D721Med (cell line): ENCODE results near the gene POLA1.
A peak's percentile ranks its signal among the peaks of the same experiment; 100 is the strongest.
"Not testable (repeated sequence)": the region's sequence is repeated elsewhere in the genome, so short reads cannot be mapped to it uniquely, and the experiment has no call there.

Experiments
- DNase-seq: peaks from one replicate; pipeline ENCODE4 v3.0.0; 2011; ENCODE audit warnings: low spot score; ENCODE audit not compliant: insufficient read length
- FAIRE-seq: peaks from 2 replicates; lab custom pipeline; 2011; peaks lifted over from hg19 to GRCh38; lab: Jason Lieb, UNC
- TF ChIP-seq, protein P1 (sequence below): IDR thresholded peaks from 2 replicates; pipeline ENCODE4 v1.5.1; 2012; ENCODE audit warnings: mild to moderate bottlenecking, control low read depth; ENCODE audit not compliant: insufficient read depth; ENCODE audit errors: missing control alignments

Gene POLA1, protein sequence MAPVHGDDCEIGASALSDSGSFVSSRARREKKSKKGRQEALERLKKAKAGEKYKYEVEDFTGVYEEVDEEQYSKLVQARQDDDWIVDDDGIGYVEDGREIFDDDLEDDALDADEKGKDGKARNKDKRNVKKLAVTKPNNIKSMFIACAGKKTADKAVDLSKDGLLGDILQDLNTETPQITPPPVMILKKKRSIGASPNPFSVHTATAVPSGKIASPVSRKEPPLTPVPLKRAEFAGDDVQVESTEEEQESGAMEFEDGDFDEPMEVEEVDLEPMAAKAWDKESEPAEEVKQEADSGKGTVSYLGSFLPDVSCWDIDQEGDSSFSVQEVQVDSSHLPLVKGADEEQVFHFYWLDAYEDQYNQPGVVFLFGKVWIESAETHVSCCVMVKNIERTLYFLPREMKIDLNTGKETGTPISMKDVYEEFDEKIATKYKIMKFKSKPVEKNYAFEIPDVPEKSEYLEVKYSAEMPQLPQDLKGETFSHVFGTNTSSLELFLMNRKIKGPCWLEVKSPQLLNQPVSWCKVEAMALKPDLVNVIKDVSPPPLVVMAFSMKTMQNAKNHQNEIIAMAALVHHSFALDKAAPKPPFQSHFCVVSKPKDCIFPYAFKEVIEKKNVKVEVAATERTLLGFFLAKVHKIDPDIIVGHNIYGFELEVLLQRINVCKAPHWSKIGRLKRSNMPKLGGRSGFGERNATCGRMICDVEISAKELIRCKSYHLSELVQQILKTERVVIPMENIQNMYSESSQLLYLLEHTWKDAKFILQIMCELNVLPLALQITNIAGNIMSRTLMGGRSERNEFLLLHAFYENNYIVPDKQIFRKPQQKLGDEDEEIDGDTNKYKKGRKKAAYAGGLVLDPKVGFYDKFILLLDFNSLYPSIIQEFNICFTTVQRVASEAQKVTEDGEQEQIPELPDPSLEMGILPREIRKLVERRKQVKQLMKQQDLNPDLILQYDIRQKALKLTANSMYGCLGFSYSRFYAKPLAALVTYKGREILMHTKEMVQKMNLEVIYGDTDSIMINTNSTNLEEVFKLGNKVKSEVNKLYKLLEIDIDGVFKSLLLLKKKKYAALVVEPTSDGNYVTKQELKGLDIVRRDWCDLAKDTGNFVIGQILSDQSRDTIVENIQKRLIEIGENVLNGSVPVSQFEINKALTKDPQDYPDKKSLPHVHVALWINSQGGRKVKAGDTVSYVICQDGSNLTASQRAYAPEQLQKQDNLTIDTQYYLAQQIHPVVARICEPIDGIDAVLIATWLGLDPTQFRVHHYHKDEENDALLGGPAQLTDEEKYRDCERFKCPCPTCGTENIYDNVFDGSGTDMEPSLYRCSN (N-terminal part only)

DNA sequence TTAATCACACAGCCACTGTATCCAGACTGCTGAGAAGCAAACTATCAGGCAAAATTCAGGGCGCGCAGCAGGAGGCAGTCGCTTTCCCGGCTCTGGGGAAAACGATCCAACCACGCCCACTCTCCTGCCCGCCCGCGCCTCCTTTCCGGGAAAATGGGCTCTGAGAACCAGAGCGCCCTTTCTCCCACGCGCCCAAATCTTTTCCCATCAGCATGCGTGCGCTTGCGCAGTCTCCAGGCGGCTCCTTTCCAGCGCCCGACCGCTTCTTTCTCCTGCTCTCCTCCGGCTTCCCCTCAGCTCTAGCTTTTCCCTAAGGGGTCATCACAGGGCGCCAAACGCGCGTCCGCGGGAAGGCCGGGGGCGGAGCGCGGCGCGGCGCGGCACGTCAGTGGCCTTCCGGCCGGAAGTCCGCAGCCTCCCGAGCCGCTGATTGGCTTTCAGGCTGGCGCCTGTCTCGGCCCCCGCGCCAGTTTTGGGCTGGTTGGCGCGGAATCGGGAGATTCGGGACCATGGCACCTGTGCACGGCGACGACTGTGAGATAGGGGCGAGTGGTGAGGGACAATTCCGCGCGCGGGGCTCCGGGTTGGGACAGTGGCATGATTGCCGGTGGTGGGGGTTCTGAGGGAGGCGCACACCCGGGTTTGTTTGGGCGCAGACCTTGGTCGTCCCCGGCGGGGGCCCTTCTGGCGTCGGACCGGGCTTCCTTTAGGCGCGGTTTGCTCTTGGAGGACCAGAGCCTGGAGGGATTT lies at the start of gene POLA1:
Gene POLA1, plus strand, starts transcription at position 466 of the 750 bp plus-strand sequence. Its CDS starts 44 bp downstream, at position 510.
- FAIRE-seq (no peak), DNase-seq (peak; percentile 37)
- TF ChIP-seq, protein P1, sequence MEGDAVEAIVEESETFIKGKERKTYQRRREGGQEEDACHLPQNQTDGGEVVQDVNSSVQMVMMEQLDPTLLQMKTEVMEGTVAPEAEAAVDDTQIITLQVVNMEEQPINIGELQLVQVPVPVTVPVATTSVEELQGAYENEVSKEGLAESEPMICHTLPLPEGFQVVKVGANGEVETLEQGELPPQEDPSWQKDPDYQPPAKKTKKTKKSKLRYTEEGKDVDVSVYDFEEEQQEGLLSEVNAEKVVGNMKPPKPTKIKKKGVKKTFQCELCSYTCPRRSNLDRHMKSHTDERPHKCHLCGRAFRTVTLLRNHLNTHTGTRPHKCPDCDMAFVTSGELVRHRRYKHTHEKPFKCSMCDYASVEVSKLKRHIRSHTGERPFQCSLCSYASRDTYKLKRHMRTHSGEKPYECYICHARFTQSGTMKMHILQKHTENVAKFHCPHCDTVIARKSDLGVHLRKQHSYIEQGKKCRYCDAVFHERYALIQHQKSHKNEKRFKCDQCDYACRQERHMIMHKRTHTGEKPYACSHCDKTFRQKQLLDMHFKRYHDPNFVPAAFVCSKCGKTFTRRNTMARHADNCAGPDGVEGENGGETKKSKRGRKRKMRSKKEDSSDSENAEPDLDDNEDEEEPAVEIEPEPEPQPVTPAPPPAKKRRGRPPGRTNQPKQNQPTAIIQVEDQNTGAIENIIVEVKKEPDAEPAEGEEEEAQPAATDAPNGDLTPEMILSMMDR = peak; percentile 31

DNA sequence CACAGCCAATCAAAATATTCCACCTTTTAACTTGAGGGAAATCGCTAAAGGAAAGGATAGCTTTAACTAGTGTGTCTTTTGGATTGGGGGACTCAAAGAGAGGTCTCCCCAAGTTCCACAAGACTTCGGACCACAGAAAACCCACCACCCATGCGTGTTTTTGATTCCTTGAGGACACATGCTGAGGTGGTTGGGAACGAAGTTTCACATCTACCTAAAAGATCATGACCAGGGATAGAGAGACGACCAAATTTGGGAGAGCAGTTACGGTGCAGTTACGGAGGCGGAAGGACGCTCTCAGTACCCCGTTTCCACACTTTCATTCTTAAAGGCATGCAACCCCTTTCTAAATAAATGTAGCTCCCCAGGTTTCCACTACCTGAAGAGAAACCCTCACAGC lies 47.7 kb upstream of the POLA1 start:
- FAIRE-seq (no peak), DNase-seq (no peak)
- TF ChIP-seq, protein P1 = no peak

DNA sequence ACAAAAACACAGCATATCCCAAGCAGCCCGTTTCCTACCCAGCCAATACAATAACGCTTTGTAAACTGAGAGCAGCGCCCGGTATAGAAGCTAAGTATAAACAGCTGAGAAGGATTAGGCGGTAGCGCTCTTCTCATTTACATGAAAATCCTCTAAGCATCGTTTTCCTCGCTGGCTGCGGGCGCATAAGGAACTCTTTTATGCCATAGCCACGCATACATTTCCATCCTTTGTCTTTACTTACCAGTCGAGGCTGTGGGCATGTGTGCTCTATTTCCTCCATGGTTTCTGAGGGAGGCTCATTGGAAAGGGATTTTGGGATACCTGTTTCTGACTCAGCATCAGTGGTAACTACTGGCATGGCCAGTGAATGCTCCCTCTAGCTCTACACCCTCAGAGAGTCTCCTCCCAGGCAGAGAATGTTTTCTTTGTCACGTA lies 47.0 kb upstream of the POLA1 start:
- DNase-seq (no peak), FAIRE-seq (no peak)
- TF ChIP-seq, protein P1 = no peak

DNA sequence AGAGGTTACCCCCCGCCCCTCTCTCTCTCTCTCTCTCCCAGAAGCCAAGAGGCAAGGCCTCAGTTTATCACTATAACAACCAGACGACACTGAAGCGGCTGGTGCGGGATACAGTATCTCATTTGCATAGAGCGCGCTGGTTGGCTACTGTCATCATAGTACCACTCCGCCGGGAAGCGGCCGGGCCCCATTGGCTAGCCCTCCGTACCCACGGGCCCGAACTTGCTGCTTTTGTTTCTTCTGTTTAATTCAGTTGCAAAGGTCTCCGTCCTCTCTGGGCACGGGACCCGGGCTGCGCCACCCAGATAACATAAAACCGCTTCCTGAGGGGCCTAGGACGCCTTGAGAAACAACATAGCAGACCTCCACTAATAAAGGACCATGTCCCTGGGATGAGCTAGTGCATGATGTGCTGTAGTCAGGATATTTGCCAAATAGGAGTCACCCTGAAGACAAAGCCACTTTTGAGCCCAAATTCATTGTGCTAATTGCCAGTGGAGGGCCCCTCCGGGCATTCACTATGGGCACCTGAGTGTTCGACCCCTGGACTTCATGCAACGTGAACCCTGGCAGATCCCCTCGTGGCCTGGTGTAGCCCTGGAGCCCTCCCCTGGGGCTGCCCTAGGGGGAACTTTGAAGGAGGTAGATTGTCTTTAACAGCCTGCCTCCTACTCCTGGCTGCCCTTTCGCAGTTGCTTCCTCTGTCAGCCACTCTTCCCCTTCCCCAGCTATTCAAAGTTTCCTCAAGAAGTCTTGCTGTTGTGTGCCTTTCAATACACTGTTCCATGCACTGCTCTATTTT lies 46.3 kb upstream of the POLA1 start, which contains the start of gene PCYT1B:
Gene PCYT1B, minus strand, starts transcription at position 91 of the 802 bp plus-strand sequence. CDS start 242 bp downstream, outside the sequence.
- FAIRE-seq = no peak
- TF ChIP-seq, protein P1 = no peak
- no peak for DNase-seq

DNA sequence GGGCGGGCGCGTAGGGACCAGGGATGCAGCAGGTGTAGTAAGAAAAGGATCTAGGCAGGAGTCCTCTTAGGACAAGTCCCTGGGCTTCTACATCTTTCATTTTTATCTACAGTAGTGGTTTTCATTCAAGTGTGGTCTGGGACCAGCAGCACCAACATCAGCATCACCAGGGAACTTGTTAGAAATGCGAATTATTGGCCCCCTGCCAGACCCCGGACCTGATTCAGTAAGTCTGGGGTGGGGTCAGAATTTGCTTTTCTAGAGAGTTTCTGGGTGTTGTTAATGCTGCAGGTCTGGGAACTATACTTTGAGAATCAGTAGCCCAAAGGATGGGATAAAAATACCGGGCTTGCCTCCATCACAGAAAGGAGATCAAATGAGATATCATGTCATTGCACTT lies 45.2 kb upstream of the POLA1 start:
- DNase-seq (no peak), FAIRE-seq (no peak)
- TF ChIP-seq, protein P1 = no peak

DNA sequence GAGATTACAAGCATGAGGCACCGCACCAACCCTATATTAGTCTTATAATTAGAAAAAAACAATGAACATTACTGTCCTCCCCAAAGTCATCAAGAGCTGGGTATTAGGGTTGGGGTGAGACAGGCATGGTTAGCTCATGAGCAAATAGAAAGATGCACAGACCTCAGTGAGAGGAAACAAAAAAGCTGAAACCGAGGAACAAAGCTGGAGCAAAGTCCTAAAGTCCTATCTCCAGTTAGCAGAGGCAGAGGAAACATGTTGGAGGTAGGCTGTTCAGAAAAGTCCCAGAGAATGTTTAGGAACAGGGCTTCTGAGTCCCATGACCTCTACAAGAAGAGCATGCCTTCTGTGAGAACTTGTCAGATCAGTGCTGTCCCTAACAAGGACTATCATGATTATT lies 41.9 kb upstream of the POLA1 start:
- no peak for FAIRE-seq
- DNase-seq = no peak
- TF ChIP-seq, protein P1 = no peak

DNA sequence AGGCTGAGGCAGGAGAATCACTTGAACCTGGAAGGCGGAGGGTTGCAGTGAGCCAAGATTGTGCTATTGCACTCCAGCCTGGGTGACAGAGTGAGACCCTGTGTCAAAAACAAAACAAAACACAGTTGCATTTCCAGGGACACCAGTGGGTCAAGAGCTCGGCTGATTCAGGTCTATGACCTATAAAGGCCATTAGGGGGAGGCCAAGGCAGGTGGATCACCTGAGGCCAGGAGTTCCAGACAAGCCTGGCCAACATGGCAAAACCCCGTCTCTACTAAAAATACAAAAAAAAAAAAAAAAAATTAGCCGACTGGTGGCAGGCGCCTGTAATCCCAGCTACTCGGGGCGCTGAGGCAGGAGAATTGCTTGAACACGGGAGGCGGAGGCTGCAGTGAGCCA lies 38.0 kb upstream of the POLA1 start:
- FAIRE-seq, DNase-seq: not testable (repeated sequence)
